Activated CD4-positive, alpha-beta memory T cell treated with anti-CD3 and anti-CD28 coated beads for 36 hours (primary cell): Measurements from ENCODE around the gene ZFX. TPM values are rescaled to one million over a fixed set of nuclear protein-coding genes. Genes with fewer than 3 reads are reported as not detected.
"Not testable (repeated sequence)": the region's sequence is repeated elsewhere in the genome, so short reads cannot be mapped to it uniquely, and the experiment has no call there.

Experiments used
- CTCF ChIA-PET: fragments of 350-600 bp; sonication (Branson Sonifier 250); formaldehyde crosslinking; loops from one replicate; lab custom pipeline; 2021; ENCODE audit warnings: antibody characterized with exemption, inconsistent platforms; lab: Charles Lee
- POLR2A ChIA-PET: fragments of 350-600 bp; sonication (Branson Sonifier 250); formaldehyde crosslinking; loops from one replicate; lab custom pipeline; 2021; ENCODE audit warnings: antibody characterized with exemption; lab: Charles Lee
- DNase-seq: peaks from one replicate; pipeline ENCODE4 v3.0.0-alpha.2; 2020
- H3K27ac Mint-ChIP-seq: one replicate; pipeline ENCODE4 v1.8.0; 2021; ENCODE audit warnings: mixed read lengths
- H3K27me3 Mint-ChIP-seq: one replicate; pipeline ENCODE4 v1.8.0; 2021; ENCODE audit warnings: mixed read lengths
- H3K36me3 Mint-ChIP-seq: one replicate; pipeline ENCODE4 v1.8.0; 2021; ENCODE audit warnings: mixed read lengths
- H3K4me1 Mint-ChIP-seq: one replicate; pipeline ENCODE4 v1.8.0; 2021; ENCODE audit warnings: low read depth, mixed read lengths
- H3K4me3 Mint-ChIP-seq: one replicate; pipeline ENCODE4 v1.8.0; 2021; ENCODE audit warnings: mild to moderate bottlenecking, mixed read lengths
- H3K9me3 Mint-ChIP-seq: one replicate; pipeline ENCODE4 v1.8.0; 2021; ENCODE audit warnings: mixed read lengths
- intact Hi-C: fragments of 100-400 bp; cut with micrococcal nuclease; formaldehyde crosslinking; loops from one replicate; pipeline ENCODE4 v1.15.1; 2023
- total RNA-seq, 2 experiments: library from RNA; stranded (reverse); gene quantifications; one replicate each; pipeline ENCODE4 v1.2.3, GENCODE V29; 2021

ZFX gene
- total RNA-seq: 10 to 100 TPM; 31.1 to 35.5 TPM

GRCh38 chrX:24149351-24150050 is at the start of gene ZFX:
TSS of gene ZFX (plus strand) at chrX:24149729. CDS start at chrX:24172743, 23,014 bp downstream.
- H3K27me3 Mint-ChIP-seq: no peaks in the 10 kb centered on the region
- peak within 1 kb of the TSS; percentile 79 for H3K4me3 Mint-ChIP-seq
- CTCF ChIA-PET: interaction anchor here (1.1 kb wide), 1 partner anchor 68 kb away, joined by 3 read pairs; no protein-coding TSS in a partner anchor
- H3K9me3 Mint-ChIP-seq: no peaks in the 10 kb centered on the region
- peak within 1 kb of the TSS; percentile 92 for H3K27ac Mint-ChIP-seq
- H3K36me3 Mint-ChIP-seq: peaks cover 20% of the 10 kb centered on the region
- POLR2A ChIA-PET: interaction anchor here (0.7 to 1.8 kb wide), 3 partner anchors 23 to 69 kb away, joined by 3 to 4 read pairs (median 3); no protein-coding TSS in a partner anchor
- intact Hi-C loops: loop anchor here (1.0 to 5.0 kb wide), 9 partner anchors 20 to 406 kb away; partner anchors contain the start of genes ACOT9, APOO, EIF2S3 and SAT1
- H3K4me1 Mint-ChIP-seq: peaks cover 56% of the 10 kb centered on the region
- DNase-seq: peak; percentile 65

DNA sequence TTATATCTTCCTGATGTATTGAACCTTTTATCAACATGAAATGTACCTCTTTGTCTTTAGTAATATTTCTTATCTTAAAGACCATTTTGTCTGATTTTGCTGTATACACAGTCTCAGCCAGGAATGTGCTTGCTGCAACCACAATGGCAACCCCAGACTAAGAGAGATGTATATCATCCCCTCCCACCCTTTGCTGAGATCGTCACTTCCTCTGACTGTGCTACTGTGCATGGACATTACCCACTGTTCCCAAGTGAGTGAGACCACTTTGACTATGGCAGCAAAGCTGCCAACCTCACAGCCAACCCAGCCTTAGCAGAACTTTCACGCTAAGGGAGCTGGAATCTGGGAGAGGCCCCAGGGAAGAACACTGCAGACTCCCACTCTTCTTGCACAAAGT is 48.8 kb upstream of the ZFX start:
- peak; percentile 14 for DNase-seq
- Mint-ChIP-seq H3K4me1 (peaks cover 20% of the 10 kb centered on the region), H3K9me3 (no peaks in the 10 kb centered on the region), H3K27ac (no peak overlapping the region), H3K36me3 (no peaks in the 10 kb centered on the region), H3K27me3 (no peaks in the 10 kb centered on the region), H3K4me3 (no peak overlapping the region)
- intact Hi-C loops: no loop called here
- ChIA-PET CTCF (no interaction called here), POLR2A (no interaction called here)

GRCh38 chrX:24110069-24110468 is 39.5 kb upstream of the ZFX start:
- CTCF ChIA-PET: no interaction called here

GRCh38 chrX:24113181-24113580 is 36.3 kb upstream of the ZFX start:
- no peak overlapping the region for H3K27ac Mint-ChIP-seq
- ChIA-PET CTCF (no interaction called here), POLR2A (no interaction called here)
- no peak overlapping the region for H3K4me3 Mint-ChIP-seq
- intact Hi-C loops: no loop called here
- no peaks in the 10 kb centered on the region for H3K9me3 Mint-ChIP-seq
- no peaks in the 10 kb centered on the region for H3K4me1 Mint-ChIP-seq
- no peaks in the 10 kb centered on the region for H3K36me3 Mint-ChIP-seq
- no peaks in the 10 kb centered on the region for H3K27me3 Mint-ChIP-seq
- no peak for DNase-seq

More at GRCh38 chrX:24110069-24110468, 39.5 kb upstream of the ZFX start:
- H3K9me3 Mint-ChIP-seq: no peaks in the 10 kb centered on the region
- POLR2A ChIA-PET: no interaction called here
- H3K4me3 Mint-ChIP-seq: no peak overlapping the region
- no peaks in the 10 kb centered on the region for H3K4me1 Mint-ChIP-seq
- H3K27ac Mint-ChIP-seq: no peak overlapping the region
- no peak for DNase-seq
- H3K36me3 Mint-ChIP-seq: no peaks in the 10 kb centered on the region
- intact Hi-C loops: no loop called here
- no peaks in the 10 kb centered on the region for H3K27me3 Mint-ChIP-seq

DNA sequence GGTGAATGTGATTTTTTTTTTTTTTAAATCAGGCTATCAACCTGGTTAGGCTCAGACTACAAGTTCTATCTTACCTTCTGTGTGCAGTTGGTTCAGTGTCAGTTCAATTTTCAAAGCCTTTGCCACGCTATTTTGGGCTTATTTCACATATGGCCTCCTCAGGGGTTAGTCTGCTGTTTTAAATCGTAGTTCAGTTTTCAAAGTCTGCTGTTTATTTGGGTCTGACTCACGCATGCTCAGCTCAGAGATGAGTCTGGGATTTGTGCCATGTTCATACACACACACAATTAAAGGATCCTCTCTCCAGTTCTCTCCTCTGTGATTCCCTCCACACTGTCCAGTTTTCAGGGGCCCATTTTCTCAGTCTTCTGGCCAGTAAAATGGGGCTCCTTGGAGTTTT is 32.3 kb upstream of the ZFX start:
- ChIA-PET CTCF (no interaction called here), POLR2A (no interaction called here)
- Mint-ChIP-seq H3K4me1 (no peaks in the 10 kb centered on the region), H3K4me3 (no peak overlapping the region), H3K9me3 (no peaks in the 10 kb centered on the region), H3K27me3 (no peaks in the 10 kb centered on the region), H3K27ac (no peak overlapping the region), H3K36me3 (no peaks in the 10 kb centered on the region)
- intact Hi-C loops: no loop called here
- DNase-seq: no peak

GRCh38 chrX:24124244-24124799 is 25.2 kb upstream of the ZFX start:
- no peaks in the 10 kb centered on the region for H3K9me3 Mint-ChIP-seq
- ChIA-PET CTCF (no interaction called here), POLR2A (no interaction called here)
- DNase-seq: no peak
- no peak overlapping the region for H3K4me3 Mint-ChIP-seq
- H3K27ac Mint-ChIP-seq: no peak overlapping the region
- no peaks in the 10 kb centered on the region for H3K27me3 Mint-ChIP-seq
- intact Hi-C loops: no loop called here
- H3K36me3 Mint-ChIP-seq: no peaks in the 10 kb centered on the region
- no peaks in the 10 kb centered on the region for H3K4me1 Mint-ChIP-seq

DNA sequence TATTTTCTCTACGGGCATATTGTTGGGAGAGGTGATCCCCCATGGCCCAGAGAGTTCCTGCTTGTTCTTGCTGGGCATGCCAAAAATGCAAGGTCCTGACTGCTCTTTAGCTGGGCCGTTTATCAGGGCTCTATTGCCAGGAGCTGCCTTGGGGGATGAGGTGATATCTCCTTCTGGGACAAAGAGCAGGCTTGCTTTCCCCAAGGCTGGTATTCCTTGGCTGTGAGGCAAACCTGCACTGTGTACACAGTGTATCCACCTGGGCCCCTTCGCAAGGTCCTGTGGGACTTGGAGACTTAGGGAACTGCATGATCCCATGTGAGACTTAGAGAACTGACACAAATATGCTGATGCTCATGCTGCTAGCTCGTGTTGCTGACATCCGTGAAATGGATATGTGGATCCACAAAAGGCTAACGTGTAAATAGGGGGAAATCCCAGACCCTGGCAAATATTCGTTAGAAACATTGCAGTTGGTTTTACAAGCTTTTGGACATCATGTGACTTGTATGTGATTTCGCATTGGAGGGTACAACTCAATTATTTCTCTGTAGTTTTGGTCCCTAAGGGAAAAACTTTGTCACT is 24.4 kb upstream of the ZFX start:
- no peak for DNase-seq
- intact Hi-C loops: no loop called here
- POLR2A ChIA-PET: no interaction called here
- Mint-ChIP-seq H3K9me3 (no peaks in the 10 kb centered on the region), H3K27ac (no peak overlapping the region), H3K36me3 (no peaks in the 10 kb centered on the region), H3K4me1 (no peaks in the 10 kb centered on the region), H3K4me3 (no peak overlapping the region), H3K27me3 (no peaks in the 10 kb centered on the region)
- CTCF ChIA-PET: no interaction called here

- H3K4me1 Mint-ChIP-seq: no peaks in the 10 kb centered on the region
- H3K27ac Mint-ChIP-seq: no peak overlapping the region
- H3K36me3 Mint-ChIP-seq: no peaks in the 10 kb centered on the region
- H3K4me3 Mint-ChIP-seq: no peak overlapping the region
- POLR2A ChIA-PET: no interaction called here
- H3K9me3 Mint-ChIP-seq: no peaks in the 10 kb centered on the region
- intact Hi-C loops: no loop called here
- DNase-seq: no peak
- CTCF ChIA-PET: interaction anchor here (0.5 kb wide), 1 partner anchor 334 kb away, joined by 3 read pairs; no protein-coding TSS in a partner anchor
- no peaks in the 10 kb centered on the region for H3K27me3 Mint-ChIP-seq
Measured at GRCh38 chrX:24131476-24131875, 18.1 kb upstream of the ZFX start.

- intact Hi-C loops: no loop called here
Measured at GRCh38 chrX:24133312-24133711, 16.2 kb upstream of the ZFX start.

DNA sequence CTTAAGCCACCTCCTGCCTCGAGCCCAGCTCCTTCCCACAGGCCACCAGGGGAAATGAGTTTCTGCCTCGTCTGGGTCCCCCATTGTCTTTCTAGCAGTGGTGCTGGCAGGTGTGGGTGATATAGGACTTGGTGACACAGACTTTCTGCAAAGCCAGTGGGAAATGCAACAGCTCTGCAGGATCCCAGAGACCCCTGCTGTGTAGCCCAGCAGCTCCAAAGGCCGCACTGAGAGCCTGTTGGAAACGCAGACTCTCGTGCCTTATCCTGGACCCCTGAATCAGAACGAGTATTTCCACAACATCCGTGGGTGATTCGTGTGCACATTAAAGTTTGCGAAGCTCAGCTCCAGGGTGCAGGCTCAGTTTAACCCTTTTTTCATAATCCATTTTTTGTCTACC is 13.8 kb upstream of the ZFX start:
- DNase-seq, intact Hi-C loops, H3K36me3 Mint-ChIP-seq, H3K9me3 Mint-ChIP-seq, H3K27me3 Mint-ChIP-seq, CTCF ChIA-PET, POLR2A ChIA-PET, H3K4me1 Mint-ChIP-seq, H3K27ac Mint-ChIP-seq, H3K4me3 Mint-ChIP-seq: not testable (repeated sequence)

More at GRCh38 chrX:24133312-24133711, 16.2 kb upstream of the ZFX start:
- Mint-ChIP-seq H3K4me1 (no peaks in the 10 kb centered on the region), H3K36me3 (no peaks in the 10 kb centered on the region), H3K9me3 (no peaks in the 10 kb centered on the region), H3K27ac (no peak overlapping the region), H3K27me3 (no peaks in the 10 kb centered on the region), H3K4me3 (no peak overlapping the region)
- CTCF ChIA-PET: no interaction called here
- POLR2A ChIA-PET: no interaction called here
- no peak for DNase-seq

DNA sequence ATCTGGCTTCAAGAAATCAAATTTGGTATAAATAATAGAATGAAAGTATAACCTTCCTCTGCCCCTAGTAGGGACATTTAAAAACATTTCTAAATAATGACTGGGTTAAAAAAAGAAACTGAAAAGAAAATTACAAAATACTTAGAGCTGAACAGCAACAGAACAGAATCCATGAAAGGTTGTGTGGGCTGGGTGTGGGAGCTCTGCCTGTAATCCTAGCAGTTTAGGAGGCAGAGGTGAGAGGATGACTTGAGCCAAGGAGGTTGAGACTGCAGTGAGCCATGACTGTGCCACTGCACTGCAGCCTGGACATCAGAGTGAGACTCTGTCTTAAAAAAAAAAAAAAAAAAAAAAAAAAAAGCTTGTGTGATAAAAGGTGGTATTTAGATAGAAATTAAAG is 12.3 kb upstream of the ZFX start:
- no peaks in the 10 kb centered on the region for H3K27me3 Mint-ChIP-seq
- no peak overlapping the region for H3K4me3 Mint-ChIP-seq
- ChIA-PET CTCF (no interaction called here), POLR2A (no interaction called here)
- no peak overlapping the region for H3K27ac Mint-ChIP-seq
- H3K9me3 Mint-ChIP-seq: no peaks in the 10 kb centered on the region
- H3K4me1 Mint-ChIP-seq: no peaks in the 10 kb centered on the region
- intact Hi-C loops: no loop called here
- no peaks in the 10 kb centered on the region for H3K36me3 Mint-ChIP-seq
- DNase-seq: no peak

- intact Hi-C loops, CTCF ChIA-PET, H3K27ac Mint-ChIP-seq, H3K9me3 Mint-ChIP-seq, H3K36me3 Mint-ChIP-seq, H3K4me3 Mint-ChIP-seq, H3K27me3 Mint-ChIP-seq, DNase-seq, POLR2A ChIA-PET: not testable (repeated sequence)
- H3K4me1 Mint-ChIP-seq: peaks cover 26% of the 10 kb centered on the region
Measured at GRCh38 chrX:24143982-24144381, 5.5 kb upstream of the ZFX start.
